HG02623 (cell line): ENCODE data around the gene KIF1A.

Source experiments
- ATAC-seq: cut with Tn5 transposase; IDR thresholded peaks from one replicate; pipeline ENCODE4 v1.9.1; 2021; ENCODE audit warnings: moderate library complexity; ENCODE audit not compliant: unreplicated experiment

KIF1A gene

GRCh38 chr2:240806459-240806858, 13.6 kb downstream of the KIF1A start:
- ATAC-seq: no peak

GRCh38 chr2:240806006-240806405, 14.0 kb downstream of the KIF1A start:
- ATAC-seq: no peak

- ATAC-seq: no peak
Measured at GRCh38 chr2:240803191-240803590, 16.8 kb downstream of the KIF1A start.

- ATAC-seq: no peak
Measured at GRCh38 chr2:240799033-240799820, 20.8 kb downstream of the KIF1A start.

- ATAC-seq: no peak
Measured at GRCh38 chr2:240798327-240798905, 21.6 kb downstream of the KIF1A start.

- ATAC-seq: no peak
Measured at GRCh38 chr2:240797914-240798313, 22.1 kb downstream of the KIF1A start.

GRCh38 chr2:240797500-240797895, 22.5 kb downstream of the KIF1A start:
- ATAC-seq: no peak

GRCh38 chr2:240796543-240797499, 23.2 kb downstream of the KIF1A start:
- no peak for ATAC-seq

- no peak for ATAC-seq
Measured at GRCh38 chr2:240795916-240796510, 24.0 kb downstream of the KIF1A start.

- no peak for ATAC-seq
Measured at GRCh38 chr2:240795454-240795853, 24.6 kb downstream of the KIF1A start.

GRCh38 chr2:240794178-240794721, 25.8 kb downstream of the KIF1A start:
- ATAC-seq: no peak

- no peak for ATAC-seq
Measured at GRCh38 chr2:240793313-240794177, 26.5 kb downstream of the KIF1A start.

GRCh38 chr2:240792629-240793312, 27.2 kb downstream of the KIF1A start:
- no peak for ATAC-seq

GRCh38 chr2:240791821-240792628, 28.0 kb downstream of the KIF1A start:
- no peak for ATAC-seq

- ATAC-seq: no peak
Measured at GRCh38 chr2:240791221-240791800, 28.7 kb downstream of the KIF1A start.

GRCh38 chr2:240790370-240791220, 29.4 kb downstream of the KIF1A start:
- ATAC-seq: no peak
